ENCODE results near the gene ZFYVE16. TPM values are rescaled to one million over a fixed set of nuclear protein-coding genes. Genes with fewer than 3 reads are reported as not detected.
"Not testable (repeated sequence)": the region's sequence is repeated elsewhere in the genome, so short reads cannot be mapped to it uniquely, and the experiment has no call there.

ZFYVE16 gene
- total RNA-seq = 30.5 TPM
- long read RNA-seq, full-length matches to known transcripts = 6 of 16 reads
- long read RNA-seq, partial matches to known transcripts = 4 of 16 reads
- long read RNA-seq, other reads (novel, unspliced or antisense) = 6 of 16 reads

DNA sequence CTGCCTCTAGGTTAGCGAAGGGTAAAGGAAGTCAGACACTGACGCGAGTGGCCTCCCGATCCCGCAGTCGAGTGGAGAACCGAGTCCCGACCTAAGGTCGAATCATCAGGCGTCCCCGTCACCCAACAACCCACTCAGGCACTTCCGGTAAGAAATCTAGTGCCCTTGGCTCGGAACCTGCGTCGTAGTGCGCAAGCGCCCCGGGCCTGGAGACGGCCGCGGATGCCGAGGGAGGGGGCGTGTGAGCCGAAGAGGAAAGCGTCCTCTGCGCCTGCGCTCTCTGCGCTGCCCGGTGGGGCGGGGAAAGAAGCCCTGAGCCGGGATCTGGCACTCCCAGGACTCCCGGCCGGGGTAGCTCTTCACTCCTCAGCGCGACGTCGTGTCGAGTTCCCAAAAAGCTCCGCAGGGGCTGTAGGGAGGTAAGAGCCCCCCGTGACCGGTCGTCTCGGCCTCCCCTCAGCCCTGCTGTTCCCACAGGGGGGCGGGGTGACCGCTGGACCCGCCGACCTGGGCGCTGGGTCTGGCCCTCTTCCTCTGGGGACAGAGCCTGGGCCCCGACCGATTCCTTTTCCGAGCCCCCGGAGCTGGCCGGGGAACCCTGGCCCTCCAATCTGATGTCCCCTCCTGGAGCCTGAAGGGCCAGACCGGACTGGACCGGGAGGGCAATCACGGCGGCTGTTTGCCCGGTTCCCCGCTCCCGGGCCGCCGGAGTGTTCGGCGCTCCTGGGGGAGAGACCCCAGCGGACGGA is at the start of gene ZFYVE16:
Gene ZFYVE16, plus strand, starts transcription at position 330 of the 749 bp plus-strand sequence. CDS start 26,084 bp downstream, outside the sequence.
- ATAC-seq = peak; percentile 97
- DNase-seq = peak; percentile 100
- intact Hi-C loops (cut with micrococcal nuclease) = no loop called here

DNA sequence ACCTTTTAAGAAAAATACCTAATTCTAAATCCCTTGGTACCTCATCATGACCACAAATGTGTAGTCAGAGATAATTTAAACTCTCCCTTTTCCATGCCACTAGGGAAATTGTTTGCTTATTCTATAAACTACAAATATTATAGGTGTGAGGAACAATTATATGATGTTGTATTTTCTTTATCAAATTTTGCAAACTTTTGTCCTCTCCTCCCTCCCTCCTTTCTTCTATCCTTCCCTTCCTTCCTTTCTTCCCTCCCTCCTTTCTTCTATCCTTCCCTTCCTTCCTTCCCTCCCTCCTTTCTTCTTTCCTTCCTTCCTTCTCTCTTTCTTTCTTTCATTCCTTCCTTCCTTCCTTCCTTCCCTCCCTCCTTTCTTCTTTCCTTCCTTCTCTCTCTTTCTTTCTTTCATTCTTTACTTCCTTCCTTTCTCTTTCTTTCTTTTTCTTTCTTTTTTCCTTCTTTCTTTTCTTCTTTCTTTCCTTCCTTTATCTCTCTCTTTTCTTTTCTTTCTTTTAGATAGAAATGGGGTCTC is 46.9 kb upstream of the ZFYVE16 start:
- no peak for ATAC-seq
- no peak for DNase-seq
- intact Hi-C loops (cut with micrococcal nuclease) = no loop called here

GRCh38 chr5:80364892-80365291 is 43.0 kb upstream of the ZFYVE16 start:
- no peak for DNase-seq
- ATAC-seq = no peak
- intact Hi-C loops (cut with micrococcal nuclease) = no loop called here

DNA sequence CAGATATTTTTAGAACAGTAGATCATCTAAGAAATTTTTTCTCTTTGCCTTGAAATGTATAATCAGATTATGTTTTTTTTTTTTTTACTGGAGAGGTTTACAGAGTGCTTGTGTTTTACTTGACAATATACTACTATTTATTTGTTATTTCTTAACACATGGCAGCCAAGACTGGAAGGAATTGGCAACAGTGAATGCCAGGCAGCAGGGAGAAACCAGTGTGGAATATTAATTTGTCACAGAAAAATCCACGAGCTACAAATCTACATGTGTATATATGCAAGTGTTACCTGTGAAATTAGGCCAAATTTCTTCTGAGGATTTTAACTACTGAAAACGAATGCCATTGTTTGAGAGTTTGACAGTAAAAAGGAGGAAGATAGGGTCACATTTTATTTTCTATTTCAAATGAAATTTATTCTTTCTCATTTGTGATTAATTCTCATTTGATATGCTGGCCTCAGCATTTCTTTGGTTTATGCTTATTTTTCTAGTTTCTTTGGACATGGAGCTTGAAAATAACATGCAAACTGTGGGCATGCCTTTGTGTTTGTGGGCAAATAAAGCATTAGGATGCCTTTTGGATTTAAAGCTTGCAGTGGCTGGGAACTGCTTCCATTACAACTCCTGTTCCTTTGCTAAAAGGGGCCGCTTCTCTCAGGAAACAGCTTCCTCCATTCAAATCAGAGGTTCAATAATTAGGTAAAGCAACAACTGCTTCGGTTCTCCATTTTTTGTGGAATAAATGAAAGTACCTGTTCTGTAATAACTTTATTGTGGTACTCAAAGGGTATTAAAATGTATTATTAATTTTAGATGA is 39.0 kb upstream of the ZFYVE16 start:
- DNase-seq = no peak
- intact Hi-C loops (cut with micrococcal nuclease) = no loop called here
- no peak for ATAC-seq

GRCh38 chr5:80369521-80369920 is 38.3 kb upstream of the ZFYVE16 start:
- intact Hi-C loops (cut with micrococcal nuclease) = no loop called here
- ATAC-seq = no peak

DNA sequence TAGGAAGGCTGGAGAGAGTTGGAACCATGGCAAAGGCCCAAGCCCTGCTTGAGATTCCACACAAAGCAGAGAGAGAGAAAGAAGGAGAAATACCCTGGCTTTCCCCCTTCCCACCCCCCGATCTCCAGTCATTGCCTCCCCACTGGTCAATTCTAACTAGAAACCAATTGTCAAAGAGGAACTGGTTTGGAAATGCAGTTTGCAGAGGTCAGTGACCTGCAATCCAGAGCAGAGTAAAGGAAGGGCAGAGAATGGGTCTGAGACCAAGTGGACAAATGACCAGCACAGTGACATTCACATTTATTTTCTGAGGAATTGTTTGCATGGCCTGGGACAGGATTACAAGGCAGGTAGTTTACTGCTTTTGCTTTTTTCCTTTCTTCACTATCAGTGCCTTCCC is 37.5 kb upstream of the ZFYVE16 start:
- no peak for ATAC-seq
- DNase-seq = no peak
- intact Hi-C loops (cut with micrococcal nuclease) = no loop called here

More at GRCh38 chr5:80369521-80369920, 38.3 kb upstream of the ZFYVE16 start:
- DNase-seq = no peak

DNA sequence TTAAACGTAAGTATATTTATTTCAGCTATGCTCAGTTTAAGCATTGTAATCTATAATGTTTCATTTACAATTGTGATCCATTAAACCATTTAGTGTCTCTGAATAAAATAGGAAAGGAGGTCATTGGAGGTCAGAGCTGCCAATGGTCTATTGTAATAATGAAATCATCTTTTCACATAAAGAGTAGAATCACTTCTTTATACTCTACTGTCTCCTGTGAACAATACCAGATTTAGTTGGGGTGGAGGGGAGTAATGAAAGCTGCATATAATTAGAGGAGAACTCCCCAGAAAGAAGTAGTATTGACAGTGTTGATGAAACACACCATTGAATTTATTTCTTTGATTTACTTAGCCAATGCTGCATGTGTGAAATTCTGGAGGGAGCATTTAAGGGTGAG is 35.1 kb upstream of the ZFYVE16 start:
- intact Hi-C loops (cut with micrococcal nuclease) = no loop called here
- no peak for DNase-seq
- no peak for ATAC-seq

DNA sequence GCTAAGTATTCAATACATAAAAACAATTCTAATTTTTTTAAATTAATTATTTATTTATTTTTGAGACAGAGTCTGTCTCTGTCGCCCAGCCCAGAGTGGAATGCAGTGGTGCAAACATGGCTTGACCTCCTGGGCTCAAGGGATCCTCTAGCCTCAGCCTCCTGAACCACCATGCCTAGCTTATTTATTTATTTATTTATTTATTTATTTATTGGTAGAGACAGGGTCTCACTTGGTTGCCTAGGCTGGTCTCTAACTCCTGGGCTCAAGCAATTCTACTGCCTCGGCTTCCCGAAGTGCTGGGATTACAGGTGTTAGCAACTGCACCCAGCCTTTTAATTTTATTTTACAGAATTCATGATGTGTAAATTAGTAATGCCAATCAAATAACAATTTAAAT is 33.7 kb upstream of the ZFYVE16 start:
- DNase-seq = no peak
- intact Hi-C loops (cut with micrococcal nuclease) = no loop called here
- no peak for ATAC-seq

- ATAC-seq = no peak
- intact Hi-C loops (cut with micrococcal nuclease) = no loop called here
- no peak for DNase-seq
Observed at GRCh38 chr5:80376557-80376956, 31.3 kb upstream of the ZFYVE16 start.

GRCh38 chr5:80382488-80382887 is 25.4 kb upstream of the ZFYVE16 start:
- intact Hi-C loops (cut with micrococcal nuclease) = no loop called here
- ATAC-seq (no peak), DNase-seq (no peak)

DNA sequence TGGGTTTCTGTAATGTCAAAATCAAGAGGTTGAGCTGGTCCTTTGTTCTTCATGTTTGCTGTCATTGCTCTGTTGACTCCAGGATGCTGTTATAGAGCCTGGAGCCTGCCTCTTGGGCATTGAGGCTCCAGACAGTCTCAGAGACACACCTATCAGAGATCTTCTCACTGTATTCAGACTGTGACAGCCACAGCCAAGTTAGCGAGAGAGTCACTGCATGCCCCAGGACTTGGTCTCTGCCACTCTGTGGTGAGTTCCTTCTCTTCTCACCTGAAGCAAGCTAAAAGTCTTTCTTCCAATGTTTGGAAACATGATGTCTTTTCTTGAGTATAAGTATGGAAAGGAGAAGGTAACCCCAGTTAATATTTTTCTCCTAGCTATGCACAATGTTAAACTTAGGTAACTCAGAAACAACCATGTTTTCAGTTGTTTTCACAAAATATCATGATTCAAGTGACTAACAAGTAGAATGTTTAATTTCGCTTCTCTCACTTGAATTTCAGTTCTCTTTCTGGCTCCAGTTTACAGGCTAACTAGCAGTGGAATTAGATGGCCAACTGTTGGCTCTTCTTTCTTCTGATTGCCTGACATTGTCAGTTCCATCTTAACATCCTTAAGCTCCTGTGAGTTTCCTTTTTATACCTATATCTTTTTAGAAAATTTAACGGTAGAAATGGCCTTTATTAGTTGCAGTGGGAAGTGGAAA is 20.6 kb upstream of the ZFYVE16 start:
- DNase-seq (no peak), ATAC-seq (no peak)
- intact Hi-C loops (cut with micrococcal nuclease) = no loop called here

GRCh38 chr5:80389580-80389979 is 18.3 kb upstream of the ZFYVE16 start:
- ATAC-seq (no peak), DNase-seq (peak; percentile 39)
- intact Hi-C loops (cut with micrococcal nuclease) = no loop called here

GRCh38 chr5:80390413-80390812 is 17.5 kb upstream of the ZFYVE16 start:
- intact Hi-C loops (cut with micrococcal nuclease); ATAC-seq; DNase-seq: not testable (repeated sequence)

- DNase-seq; intact Hi-C loops (cut with micrococcal nuclease); ATAC-seq: not testable (repeated sequence)
Observed at GRCh38 chr5:80391267-80391666, 16.6 kb upstream of the ZFYVE16 start.

DNA sequence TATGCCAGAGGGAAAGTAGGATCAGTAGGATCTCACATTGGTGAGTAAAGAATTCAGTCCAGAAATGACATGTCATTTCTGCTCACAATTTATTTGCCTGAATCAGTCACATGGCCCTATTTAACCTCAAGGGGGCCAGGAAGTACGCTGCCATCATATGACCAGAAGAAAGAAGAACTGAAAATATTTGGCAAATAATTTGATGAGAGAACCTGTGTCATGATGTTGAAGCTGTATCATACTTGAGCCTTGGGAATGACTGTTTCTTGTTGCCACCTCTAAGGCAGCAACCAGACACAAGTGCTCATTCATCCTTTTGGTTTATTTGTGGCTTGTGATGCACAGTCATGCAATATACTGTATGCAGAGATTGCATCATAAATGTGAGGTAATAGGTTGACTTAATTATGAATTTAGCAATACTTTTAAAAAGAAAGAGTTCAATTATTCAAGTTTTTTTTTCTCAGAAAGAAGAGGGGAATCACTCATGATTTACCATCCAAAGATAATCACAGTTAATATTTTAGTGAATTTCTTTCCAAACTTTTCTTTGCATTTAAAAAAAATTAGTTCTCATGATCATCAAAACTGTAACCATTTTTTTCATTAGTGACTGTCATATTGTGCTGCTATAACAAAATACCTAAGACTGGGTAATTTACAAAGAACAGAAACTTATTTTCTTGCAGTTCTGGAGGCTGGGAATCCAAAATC is 8.2 kb upstream of the ZFYVE16 start:
- ATAC-seq (peak; percentile 21), DNase-seq (no peak)
- intact Hi-C loops (cut with micrococcal nuclease) = no loop called here

GRCh38 chr5:80400368-80400767 is 7.5 kb upstream of the ZFYVE16 start:
- intact Hi-C loops (cut with micrococcal nuclease); ATAC-seq; DNase-seq: not testable (repeated sequence)

GRCh38 chr5:80403782-80404181 is 4.1 kb upstream of the ZFYVE16 start:
- ATAC-seq (no peak), DNase-seq (no peak)
- intact Hi-C loops (cut with micrococcal nuclease) = no loop called here

DNA sequence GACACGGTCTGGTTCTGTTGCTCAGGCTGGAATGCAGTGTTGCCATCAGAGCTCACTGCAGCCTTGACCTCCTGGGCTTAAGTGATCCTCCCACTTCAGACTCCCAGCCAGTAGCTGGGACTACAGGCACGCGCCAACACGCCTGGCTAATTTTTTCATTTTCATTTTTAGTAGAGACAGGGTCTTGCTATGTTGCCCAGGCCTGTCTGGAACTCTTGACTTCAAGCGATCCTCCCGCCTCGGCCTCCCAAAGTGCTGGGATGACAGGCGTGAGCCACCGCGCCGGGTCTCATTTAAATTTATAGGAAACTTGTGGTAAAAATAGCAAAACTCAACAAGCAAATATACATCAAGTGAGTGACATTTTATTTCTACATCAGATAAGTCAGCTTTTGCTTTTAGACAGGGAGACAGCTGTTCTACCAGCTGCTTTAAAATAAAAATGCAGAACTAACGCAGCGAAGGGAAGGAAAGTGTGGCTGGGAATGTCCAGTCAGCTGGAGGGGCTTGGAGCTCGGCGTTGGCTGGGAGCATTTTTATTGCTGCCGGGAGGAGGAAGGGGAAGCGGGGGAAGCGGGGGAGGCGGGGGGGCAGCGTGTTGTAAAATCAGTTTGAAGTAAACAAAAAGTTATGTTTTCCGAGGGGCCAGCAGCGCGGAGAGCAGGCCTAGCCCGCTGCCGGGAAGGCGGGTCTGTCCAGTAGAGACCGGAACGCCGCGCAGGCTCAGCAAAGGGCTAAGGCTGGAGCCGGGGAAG is 707 bp upstream of the ZFYVE16 start:
- intact Hi-C loops (cut with micrococcal nuclease) = no loop called here
- peak; percentile 51 for DNase-seq
- peak; percentile 31 for ATAC-seq

Measured in left ventricle myocardium superior (tissue), 1 donor.